Cardiac muscle cell (in vitro differentiated cells and primary cell): ENCODE data around the gene SYNGAP1. TPM values are rescaled to one million over a fixed set of nuclear protein-coding genes. Genes with fewer than 3 reads are reported as not detected.

Experiments
- DNase-seq, 2 donors: peaks; one replicate each; pipeline versions ENCODE4 v3.0.0 to v3.0.0-alpha.2; 2010 to 2017; ENCODE audit warnings: low read depth in 1 of 2, low spot score in 1 of 2
- H3K27ac ChIP-seq: fragments of 200-600 bp; sonication (generic); 2 replicates; pipeline ENCODE4 v1.5.1; 2016
- H3K27me3 ChIP-seq: fragments of 200-600 bp; sonication (generic); 2 replicates; pipeline ENCODE4 v1.6.0; 2016; ENCODE audit warnings: control low read depth
- H3K36me3 ChIP-seq: fragments of 200-600 bp; sonication (generic); 2 replicates; pipeline ENCODE4 v1.5.1; 2016; ENCODE audit warnings: control low read depth
- H3K4me1 ChIP-seq: fragments of 200-600 bp; sonication (generic); 2 replicates; pipeline ENCODE4 v1.8.1; 2017; ENCODE audit warnings: low read depth, mild to moderate bottlenecking, mixed run types
- H3K4me3 ChIP-seq: fragments of 200-600 bp; sonication (generic); 2 replicates; pipeline ENCODE4 v1.5.1; 2016; ENCODE audit warnings: mild to moderate bottlenecking
- H3K9me3 ChIP-seq: fragments of 200-600 bp; sonication (generic); 2 replicates; pipeline ENCODE4 v1.5.1; 2017; ENCODE audit warnings: low read depth, mild to moderate bottlenecking, control low read depth
- CTCF ChIP-seq: IDR thresholded peaks from 2 replicates; pipeline ENCODE4 v1.5.1; 2012; ENCODE audit warnings: low read depth, mild to moderate bottlenecking, low read length
- polyA plus RNA-seq: library from polyadenylated mRNA; unstranded; fragments of >200 nt; fragmentation: Nextera tagmentation; extraction: Ambion mirVana; gene quantifications from 2 replicates; pipeline ENCODE4 v1.2.1, GENCODE V29; 2016
- total RNA-seq: library from RNA; depleted of rRNA; stranded (reverse); fragments of >200 nt; gene quantifications from 2 replicates; pipeline ENCODE4 v1.2.3, GENCODE V29; 2016

The SYNGAP1 gene
- total and polyA plus RNA-seq, 2 experiments from 2014 or later: 6.8 to 20.2 TPM

GRCh38 chr6:33407132-33407718, 12.6 kb upstream of the SYNGAP1 start:
- Histone ChIP-seq H3K36me3 (no peaks in the 10 kb centered on the region), H3K9me3 (no peaks in the 10 kb centered on the region), H3K4me1 (no peaks in the 10 kb centered on the region), H3K27ac (no peak overlapping the region), H3K27me3 (no peaks in the 10 kb centered on the region), H3K4me3 (no peak overlapping the region)
- TF ChIP-seq CTCF: peak; percentile 38
- DNase-seq: peak in 1 of 2 donors; percentile 72

GRCh38 chr6:33410050-33410710, 9.7 kb upstream of the SYNGAP1 start:
- Histone ChIP-seq H3K36me3 (peaks cover 17% of the 10 kb centered on the region), H3K27me3 (no peaks in the 10 kb centered on the region), H3K4me3 (peak overlapping the region; percentile 97), H3K27ac (peak overlapping the region; percentile 95), H3K9me3 (no peaks in the 10 kb centered on the region), H3K4me1 (no peaks in the 10 kb centered on the region)
- TF ChIP-seq CTCF: no peak
- DNase-seq: peak; percentile 99

GRCh38 chr6:33410711-33411631, 8.9 kb upstream of the SYNGAP1 start, which contains the start of gene PHF1:
TSS of gene PHF1 (plus strand) at chr6:33411014. CDS start at chr6:33412264, 1,250 bp downstream.
- Histone ChIP-seq H3K27ac (peak within 1 kb of the TSS; percentile 95), H3K9me3 (no peaks in the 10 kb centered on the region), H3K27me3 (no peaks in the 10 kb centered on the region), H3K4me1 (no peaks in the 10 kb centered on the region), H3K36me3 (peaks cover 25% of the 10 kb centered on the region), H3K4me3 (peak within 1 kb of the TSS; percentile 97)
- TF ChIP-seq CTCF: no peak
- peak; percentile 67 to 91 for DNase-seq

- H3K36me3 ChIP-seq: peaks cover 29% of the 10 kb centered on the region
- H3K27ac ChIP-seq: peak overlapping the region; percentile 95
- DNase-seq: no peak
- no peaks in the 10 kb centered on the region for H3K9me3 ChIP-seq
- no peaks in the 10 kb centered on the region for H3K27me3 ChIP-seq
- H3K4me1 ChIP-seq: peaks cover 6% of the 10 kb centered on the region
- peak overlapping the region; percentile 97 for H3K4me3 ChIP-seq
- no peak for TF ChIP-seq CTCF
Observed at GRCh38 chr6:33411632-33412005, 8.2 kb upstream of the SYNGAP1 start.

GRCh38 chr6:33412140-33413009, 7.5 kb upstream of the SYNGAP1 start:
- Histone ChIP-seq H3K27me3 (no peaks in the 10 kb centered on the region), H3K4me3 (no peak overlapping the region)

More at GRCh38 chr6:33412140-33413009, 7.5 kb upstream of the SYNGAP1 start:
- H3K27ac ChIP-seq: peak overlapping the region; percentile 46
- no peak for DNase-seq
- H3K9me3 ChIP-seq: no peaks in the 10 kb centered on the region
- H3K4me1 ChIP-seq: peaks cover 10% of the 10 kb centered on the region
- no peak for TF ChIP-seq CTCF
- peaks cover 29% of the 10 kb centered on the region for H3K36me3 ChIP-seq
